ENCODE data around the gene ATG16L2.

The ATG16L2 gene

GRCh38 chr11:72864702-72865655, 50.8 kb downstream of the ATG16L2 start (continued):
- TF ChIP-seq PATZ1 (CRISPR knock-in tag; IDR thresholded peaks at IDR 0.05; ENCODE audit: borderline replicate concordance) = no peak
- no peak for TF ChIP-seq OSR1 (CRISPR knock-in tag; IDR thresholded peaks at IDR 0.05)
- no peak for TF ChIP-seq CSRNP3 (CRISPR knock-in tag; IDR thresholded peaks at IDR 0.05)
- peak; percentile 17; the same call in 1 of the 2 replicates for TF ChIP-seq TCF4 (CRISPR knock-in tag; IDR thresholded peaks at IDR 0.05; ENCODE audit: borderline replicate concordance)
- TF ChIP-seq GLIS3 (CRISPR knock-in tag; IDR thresholded peaks at IDR 0.05) = no peak
- TF ChIP-seq ZNF565 (CRISPR knock-in tag; conservative IDR thresholded peaks at IDR 0.05; ENCODE audit: low read depth) = no peak
- no peak for TF ChIP-seq CSDC2 (CRISPR knock-in tag; IDR thresholded peaks at IDR 0.05)
- no peak for TF ChIP-seq ZFP3 (CRISPR knock-in tag; IDR thresholded peaks at IDR 0.05)

GRCh38 chr11:72867970-72868369, 53.8 kb downstream of the ATG16L2 start:
- no peak for TF ChIP-seq ISL1 (CRISPR knock-in tag; IDR thresholded peaks at IDR 0.05)
- peak; percentile 58 for TF ChIP-seq ZNF8 (CRISPR knock-in tag; IDR thresholded peaks at IDR 0.05)
- ATAC-seq = no peak

- TF ChIP-seq ZFP30 (CRISPR knock-in tag; IDR thresholded peaks at IDR 0.05) (no peak), ZNF565 (CRISPR knock-in tag; conservative IDR thresholded peaks at IDR 0.05; ENCODE audit: low read depth) (no peak), CREB5 (CRISPR knock-in tag; IDR thresholded peaks at IDR 0.05; ENCODE audit: low read depth) (no peak)
Measured at GRCh38 chr11:72869831-72870230, 55.6 kb downstream of the ATG16L2 start.

GRCh38 chr11:72871119-72871518, 56.9 kb downstream of the ATG16L2 start:
- no peak for TF ChIP-seq CSRNP3 (CRISPR knock-in tag; IDR thresholded peaks at IDR 0.05)
- TF ChIP-seq POU6F1 (CRISPR knock-in tag; IDR thresholded peaks at IDR 0.05; ENCODE audit: borderline replicate concordance, low read depth) = no peak
- TF ChIP-seq CSDC2 (CRISPR knock-in tag; IDR thresholded peaks at IDR 0.05) = no peak
- no peak for TF ChIP-seq TCF4 (CRISPR knock-in tag; IDR thresholded peaks at IDR 0.05; ENCODE audit: borderline replicate concordance)
- no peak for TF ChIP-seq ISL1 (CRISPR knock-in tag; IDR thresholded peaks at IDR 0.05)
- no peak for TF ChIP-seq ZNF565 (CRISPR knock-in tag; conservative IDR thresholded peaks at IDR 0.05; ENCODE audit: low read depth)
- no peak for TF ChIP-seq ZFP30 (CRISPR knock-in tag; IDR thresholded peaks at IDR 0.05)
- TF ChIP-seq ARNTL (CRISPR knock-in tag; IDR thresholded peaks at IDR 0.05; ENCODE audit: borderline replicate concordance, low read depth) = no peak
- no peak for TF ChIP-seq CREB5 (CRISPR knock-in tag; IDR thresholded peaks at IDR 0.05; ENCODE audit: low read depth)
- no peak for TF ChIP-seq PATZ1 (CRISPR knock-in tag; IDR thresholded peaks at IDR 0.05; ENCODE audit: borderline replicate concordance)
- no peak for TF ChIP-seq BACH2 (CRISPR knock-in tag; IDR thresholded peaks at IDR 0.05; ENCODE audit: borderline replicate concordance)
- no peak for TF ChIP-seq ESRRG (CRISPR knock-in tag; IDR thresholded peaks at IDR 0.05)
- TF ChIP-seq ZNF8 (CRISPR knock-in tag; IDR thresholded peaks at IDR 0.05) = no peak
- TF ChIP-seq ZFP3 (CRISPR knock-in tag; IDR thresholded peaks at IDR 0.05) = no peak
- peak; percentile 71 for ATAC-seq

More at GRCh38 chr11:72869831-72870230, 55.6 kb downstream of the ATG16L2 start:
- ATAC-seq = no peak
